ENCODE results near the gene SEZ6.
A peak's percentile ranks its signal among the peaks of the same experiment; 100 is the strongest.

Gene SEZ6

GRCh38 chr17:28950017-28950751, 55.6 kb downstream of the SEZ6 start:
- Mint-ChIP-seq H3K27ac (peak overlapping the region; percentile 84), H3K36me3 (peaks cover 4% of the 10 kb centered on the region), H3K9me3 (no peaks in the 10 kb centered on the region), H3K4me1 (peaks cover 37% of the 10 kb centered on the region), H3K4me3 (peak overlapping the region; percentile 95), H3K27me3 (no peaks in the 10 kb centered on the region)

DNA sequence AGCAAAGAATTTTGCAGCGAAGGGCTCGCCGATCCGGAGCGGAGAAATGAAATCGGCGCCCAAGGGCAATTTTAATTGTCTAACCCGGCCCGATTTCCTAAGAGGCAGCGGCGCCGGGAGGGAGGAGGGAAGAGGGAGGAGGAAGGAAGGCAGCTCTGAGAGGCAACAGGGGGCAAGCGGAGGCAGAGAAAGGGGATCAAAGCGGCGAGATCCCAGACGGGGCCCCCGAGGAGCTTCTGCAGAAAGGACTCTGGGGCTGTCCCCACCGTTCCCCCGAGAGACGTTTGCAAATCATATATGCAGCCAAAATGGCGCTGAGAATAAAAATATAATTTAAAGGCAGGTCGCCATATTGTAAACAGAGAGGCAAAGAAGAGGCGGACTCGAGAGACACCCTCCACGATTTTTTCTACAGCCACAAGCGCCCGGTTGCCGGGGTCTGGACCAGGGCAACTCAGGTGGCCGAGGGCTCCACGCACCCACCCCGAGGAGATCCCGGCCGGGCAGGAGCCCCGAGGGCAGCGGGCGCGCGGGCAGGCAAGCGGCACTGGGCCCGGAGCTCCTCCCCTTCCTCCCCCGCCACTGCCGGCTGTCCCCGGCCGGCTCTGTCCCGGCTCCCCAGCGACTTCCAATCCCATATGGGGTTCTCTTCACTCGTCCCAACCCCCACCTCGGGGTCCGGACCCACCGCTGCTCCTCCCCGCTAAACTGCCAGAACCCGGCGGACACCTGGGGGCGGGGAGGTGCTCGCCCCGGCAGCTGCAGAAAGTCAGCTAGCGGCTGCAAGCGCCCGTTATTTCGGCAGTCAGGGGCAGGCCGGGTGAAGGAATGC, 56.4 kb downstream of the SEZ6 start:
- Mint-ChIP-seq H3K4me3 (peak overlapping the region; percentile 95), H3K27ac (peak overlapping the region; percentile 86)

DNA sequence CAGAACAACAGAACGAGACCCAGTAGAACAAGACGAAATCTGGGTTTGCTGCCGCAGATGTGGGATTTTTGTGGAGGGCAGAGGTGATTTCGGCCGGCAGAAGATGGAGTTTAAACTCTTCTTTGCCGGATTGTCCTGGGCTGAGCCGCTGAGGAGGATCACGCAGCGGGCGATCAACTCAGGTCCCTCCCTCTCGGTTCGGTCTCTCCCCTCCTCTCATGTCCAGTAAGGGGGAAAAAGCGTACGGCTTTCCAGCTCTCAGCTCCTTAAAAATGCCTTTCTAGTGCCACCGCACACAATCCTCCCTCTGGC, 57.0 kb downstream of the SEZ6 start:
- Mint-ChIP-seq H3K9me3 (no peaks in the 10 kb centered on the region), H3K4me3 (peak overlapping the region; percentile 95), H3K27me3 (no peaks in the 10 kb centered on the region), H3K27ac (peak overlapping the region; percentile 86), H3K4me1 (peaks cover 50% of the 10 kb centered on the region), H3K36me3 (peaks cover 7% of the 10 kb centered on the region)

More for the DNA sequence above, 56.4 kb downstream of the SEZ6 start:
- H3K27me3 Mint-ChIP-seq: no peaks in the 10 kb centered on the region
- H3K4me1 Mint-ChIP-seq: peaks cover 45% of the 10 kb centered on the region
- H3K9me3 Mint-ChIP-seq: no peaks in the 10 kb centered on the region
- H3K36me3 Mint-ChIP-seq: peaks cover 5% of the 10 kb centered on the region

DNA sequence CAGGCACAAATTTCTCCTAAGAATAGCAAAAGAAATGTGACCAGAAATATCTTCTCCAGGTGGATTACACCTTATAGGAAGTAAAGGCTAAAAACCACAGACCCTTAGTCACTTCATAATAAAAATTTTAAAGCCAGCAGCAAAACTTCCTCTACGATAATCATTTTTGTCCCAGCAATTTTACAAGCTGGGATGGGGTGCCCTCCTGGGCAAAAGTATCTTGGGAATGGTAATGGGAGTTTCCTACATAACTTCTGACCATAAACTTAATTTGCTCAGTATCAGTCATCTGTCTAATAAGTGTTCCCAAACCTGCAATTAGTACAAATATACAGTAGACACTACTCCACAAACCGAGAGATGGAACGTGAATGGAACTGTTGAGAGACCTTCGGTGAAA, 57.5 kb downstream of the SEZ6 start:
- no peaks in the 10 kb centered on the region for H3K27me3 Mint-ChIP-seq
- peak overlapping the region; percentile 95 for H3K4me3 Mint-ChIP-seq
- H3K36me3 Mint-ChIP-seq: peaks cover 7% of the 10 kb centered on the region
- peak overlapping the region; percentile 86 for H3K27ac Mint-ChIP-seq
- H3K9me3 Mint-ChIP-seq: no peaks in the 10 kb centered on the region
- peaks cover 55% of the 10 kb centered on the region for H3K4me1 Mint-ChIP-seq

GRCh38 chr17:28947639-28948038, 58.2 kb downstream of the SEZ6 start:
- Mint-ChIP-seq H3K27me3 (no peaks in the 10 kb centered on the region), H3K9me3 (no peaks in the 10 kb centered on the region), H3K4me1 (peaks cover 62% of the 10 kb centered on the region), H3K27ac (peak overlapping the region; percentile 86), H3K4me3 (peak overlapping the region; percentile 95), H3K36me3 (peaks cover 7% of the 10 kb centered on the region)

- H3K27me3 Mint-ChIP-seq: no peaks in the 10 kb centered on the region
- peak overlapping the region; percentile 34 for H3K4me3 Mint-ChIP-seq
- H3K36me3 Mint-ChIP-seq: peaks cover 10% of the 10 kb centered on the region
- no peaks in the 10 kb centered on the region for H3K9me3 Mint-ChIP-seq
- H3K4me1 Mint-ChIP-seq: peaks cover 70% of the 10 kb centered on the region
- H3K27ac Mint-ChIP-seq: peak overlapping the region; percentile 83
Observed at GRCh38 chr17:28946239-28946638, 59.6 kb downstream of the SEZ6 start.

DNA sequence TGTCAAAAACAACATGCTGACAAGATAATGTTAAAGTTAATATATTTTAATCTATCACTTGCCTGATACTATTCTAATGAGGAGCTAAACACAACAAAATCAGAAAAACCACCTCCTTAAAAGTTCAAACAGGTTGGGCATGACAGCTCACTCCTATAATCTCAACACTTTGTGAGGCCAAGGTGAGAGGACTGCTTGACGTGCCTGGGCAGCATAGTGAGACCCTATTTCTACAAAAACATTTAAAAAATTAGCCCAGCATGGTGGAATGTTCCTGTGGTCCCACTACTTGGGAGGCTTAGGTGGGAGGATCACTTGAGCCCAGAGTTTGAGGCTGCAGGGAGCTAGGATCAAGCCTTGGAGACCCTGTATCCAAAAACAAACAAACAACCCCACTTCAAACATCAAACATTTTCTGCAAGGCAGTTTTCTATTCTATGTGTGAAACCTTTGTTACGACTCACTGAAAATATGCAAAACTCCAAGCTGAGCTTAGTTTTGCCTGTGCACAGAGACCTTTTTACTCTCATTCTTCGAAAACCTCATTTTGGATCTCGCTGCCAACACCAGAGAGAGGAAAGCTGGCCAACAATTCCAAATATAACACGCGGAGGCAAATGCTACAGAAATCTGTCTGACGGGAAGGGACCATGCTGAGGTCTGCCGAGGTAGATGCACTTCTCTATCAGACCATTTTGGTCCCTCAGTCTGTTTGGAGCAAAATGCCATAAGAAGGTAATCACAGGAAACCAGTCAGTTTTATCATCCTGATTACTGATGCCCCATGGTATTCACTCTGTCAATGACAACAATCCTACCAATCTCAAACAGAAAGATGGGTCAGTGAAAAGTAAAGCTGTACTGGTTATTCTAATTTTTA, 60.7 kb downstream of the SEZ6 start:
- Mint-ChIP-seq H3K27ac (peak overlapping the region; percentile 14), H3K4me3 (peak overlapping the region; percentile 26), H3K9me3 (no peaks in the 10 kb centered on the region), H3K4me1 (peaks cover 82% of the 10 kb centered on the region), H3K27me3 (no peaks in the 10 kb centered on the region), H3K36me3 (peaks cover 10% of the 10 kb centered on the region)

GRCh38 chr17:28944343-28944742, 61.5 kb downstream of the SEZ6 start:
- H3K27me3 Mint-ChIP-seq: no peaks in the 10 kb centered on the region
- H3K9me3 Mint-ChIP-seq: no peaks in the 10 kb centered on the region
- no peak overlapping the region for H3K27ac Mint-ChIP-seq
- peaks cover 89% of the 10 kb centered on the region for H3K4me1 Mint-ChIP-seq
- H3K36me3 Mint-ChIP-seq: peaks cover 10% of the 10 kb centered on the region
- H3K4me3 Mint-ChIP-seq: peak overlapping the region; percentile 7

- Mint-ChIP-seq H3K27ac (no peak overlapping the region), H3K27me3 (no peaks in the 10 kb centered on the region), H3K9me3 (no peaks in the 10 kb centered on the region), H3K4me3 (no peak overlapping the region), H3K4me1 (peaks cover 93% of the 10 kb centered on the region), H3K36me3 (peaks cover 10% of the 10 kb centered on the region)
Observed at GRCh38 chr17:28942925-28943324, 62.9 kb downstream of the SEZ6 start.

- H3K4me1 Mint-ChIP-seq: peaks cover 92% of the 10 kb centered on the region
- peaks cover 8% of the 10 kb centered on the region for H3K36me3 Mint-ChIP-seq
- no peak overlapping the region for H3K4me3 Mint-ChIP-seq
- H3K27ac Mint-ChIP-seq: no peak overlapping the region
- no peaks in the 10 kb centered on the region for H3K9me3 Mint-ChIP-seq
- H3K27me3 Mint-ChIP-seq: no peaks in the 10 kb centered on the region
Observed at GRCh38 chr17:28941251-28941650, 64.6 kb downstream of the SEZ6 start.

DNA sequence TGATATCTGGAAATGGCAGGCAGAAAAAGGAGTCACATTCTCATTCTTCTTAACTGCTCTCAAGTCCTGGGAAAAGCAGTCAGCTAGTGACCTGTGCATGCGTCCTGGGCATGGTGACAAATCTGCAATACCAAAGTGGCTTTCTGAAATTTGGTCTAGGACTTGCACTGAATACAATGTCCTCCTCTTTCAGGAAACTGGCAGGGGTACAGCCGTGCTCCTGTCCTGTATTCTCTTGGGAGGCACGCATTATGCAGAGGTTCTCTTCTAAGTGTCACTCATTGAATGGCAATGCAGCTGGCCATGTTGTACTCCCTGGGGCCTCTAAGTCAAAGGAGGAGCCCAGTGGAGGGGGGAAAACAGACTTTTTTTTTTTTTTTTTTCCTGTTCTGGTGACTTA, 65.2 kb downstream of the SEZ6 start:
- peaks cover 92% of the 10 kb centered on the region for H3K4me1 Mint-ChIP-seq
- peak overlapping the region; percentile 8 for H3K27ac Mint-ChIP-seq
- H3K9me3 Mint-ChIP-seq: no peaks in the 10 kb centered on the region
- no peaks in the 10 kb centered on the region for H3K27me3 Mint-ChIP-seq
- peak overlapping the region; percentile 38 for H3K4me3 Mint-ChIP-seq
- peaks cover 8% of the 10 kb centered on the region for H3K36me3 Mint-ChIP-seq

DNA sequence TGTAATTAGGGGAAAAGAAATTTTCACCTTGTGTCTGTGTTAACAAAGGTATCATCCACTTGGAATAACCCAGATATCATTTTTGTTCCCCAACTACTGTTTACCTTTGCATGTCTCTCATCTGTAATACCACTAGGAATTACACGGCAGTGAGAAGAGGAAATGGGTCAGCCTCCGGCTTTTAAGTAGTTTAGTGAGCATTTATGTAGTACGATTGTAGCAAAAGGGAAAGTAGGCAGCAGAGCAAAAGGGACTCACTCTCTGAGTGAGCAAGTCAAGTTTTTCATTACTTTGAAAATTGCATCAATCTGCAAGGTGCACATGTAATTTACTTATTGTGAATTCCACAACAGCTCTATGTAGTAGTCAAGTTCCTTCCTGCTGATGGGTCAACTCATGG, 65.7 kb downstream of the SEZ6 start:
- peak overlapping the region; percentile 38 for H3K4me3 Mint-ChIP-seq
- H3K27me3 Mint-ChIP-seq: no peaks in the 10 kb centered on the region
- peaks cover 8% of the 10 kb centered on the region for H3K36me3 Mint-ChIP-seq
- peak overlapping the region; percentile 13 for H3K27ac Mint-ChIP-seq
- no peaks in the 10 kb centered on the region for H3K9me3 Mint-ChIP-seq
- H3K4me1 Mint-ChIP-seq: peaks cover 91% of the 10 kb centered on the region

DNA sequence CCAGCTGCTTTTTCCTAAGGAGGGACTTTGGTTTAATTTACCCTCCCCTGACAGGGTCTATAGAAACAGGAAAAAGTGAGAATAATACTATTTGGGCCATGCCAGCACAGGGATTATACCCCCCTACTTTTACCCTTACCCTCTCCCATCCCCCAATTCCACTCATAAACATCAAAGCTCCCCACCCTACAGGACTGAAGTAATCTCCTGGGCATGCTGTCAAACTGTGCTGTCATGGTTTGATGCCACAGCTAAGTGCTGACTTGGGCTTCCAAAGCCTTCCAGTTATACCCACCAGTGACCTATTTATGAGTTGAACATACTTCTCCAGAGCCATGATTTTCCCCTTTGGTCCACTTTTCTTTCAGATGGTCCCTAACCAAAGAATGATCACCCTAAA, 67.3 kb downstream of the SEZ6 start:
- peaks cover 86% of the 10 kb centered on the region for H3K4me1 Mint-ChIP-seq
- H3K36me3 Mint-ChIP-seq: peaks cover 6% of the 10 kb centered on the region
- H3K4me3 Mint-ChIP-seq: peak overlapping the region; percentile 5
- H3K27me3 Mint-ChIP-seq: no peaks in the 10 kb centered on the region
- H3K27ac Mint-ChIP-seq: peak overlapping the region; percentile 68
- H3K9me3 Mint-ChIP-seq: no peaks in the 10 kb centered on the region

DNA sequence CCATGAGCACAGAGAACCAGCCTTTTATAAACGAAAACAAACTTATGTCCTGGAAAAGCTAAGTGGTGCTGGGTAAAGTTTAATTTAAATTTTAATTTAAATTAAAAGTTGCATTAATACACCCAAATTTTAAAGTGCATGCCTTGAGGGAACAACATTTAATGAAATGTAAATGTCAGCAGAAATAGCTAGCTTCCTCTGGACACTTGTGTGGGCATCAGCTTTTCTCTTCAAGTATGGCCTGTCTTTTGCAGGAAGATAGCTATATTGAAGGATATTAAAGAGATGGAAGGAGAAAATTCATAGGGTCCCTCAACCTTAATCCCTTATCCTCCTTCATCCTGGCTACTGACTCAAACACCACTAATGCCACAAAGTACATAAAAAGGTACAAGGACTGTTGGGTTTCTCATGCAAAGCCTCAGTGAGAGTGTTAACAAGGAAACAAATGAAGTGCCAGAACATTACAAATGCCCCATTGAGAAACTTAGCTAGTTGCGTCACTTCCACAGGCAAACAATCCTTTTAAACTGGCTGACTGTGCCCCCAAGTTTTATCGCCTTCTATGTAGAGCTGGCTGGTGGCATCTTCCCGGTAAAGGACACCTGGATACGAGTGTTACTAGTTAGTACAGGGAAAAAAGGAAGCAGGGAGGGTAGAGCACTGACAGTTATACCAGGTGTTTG, 68.6 kb downstream of the SEZ6 start:
- H3K27ac Mint-ChIP-seq: peak overlapping the region; percentile 89
- no peak overlapping the region for H3K4me3 Mint-ChIP-seq
- H3K27me3 Mint-ChIP-seq: no peaks in the 10 kb centered on the region
- H3K36me3 Mint-ChIP-seq: peaks cover 6% of the 10 kb centered on the region
- no peaks in the 10 kb centered on the region for H3K9me3 Mint-ChIP-seq
- peaks cover 83% of the 10 kb centered on the region for H3K4me1 Mint-ChIP-seq

Measured in activated naive CD4-positive, alpha-beta T cell treated with anti-CD3 and anti-CD28 coated beads, Interleukin-2, amount 50 U/mL, for 24 hours (primary cell).